ENCODE results near the gene FAN1.

The FAN1 gene

DNA sequence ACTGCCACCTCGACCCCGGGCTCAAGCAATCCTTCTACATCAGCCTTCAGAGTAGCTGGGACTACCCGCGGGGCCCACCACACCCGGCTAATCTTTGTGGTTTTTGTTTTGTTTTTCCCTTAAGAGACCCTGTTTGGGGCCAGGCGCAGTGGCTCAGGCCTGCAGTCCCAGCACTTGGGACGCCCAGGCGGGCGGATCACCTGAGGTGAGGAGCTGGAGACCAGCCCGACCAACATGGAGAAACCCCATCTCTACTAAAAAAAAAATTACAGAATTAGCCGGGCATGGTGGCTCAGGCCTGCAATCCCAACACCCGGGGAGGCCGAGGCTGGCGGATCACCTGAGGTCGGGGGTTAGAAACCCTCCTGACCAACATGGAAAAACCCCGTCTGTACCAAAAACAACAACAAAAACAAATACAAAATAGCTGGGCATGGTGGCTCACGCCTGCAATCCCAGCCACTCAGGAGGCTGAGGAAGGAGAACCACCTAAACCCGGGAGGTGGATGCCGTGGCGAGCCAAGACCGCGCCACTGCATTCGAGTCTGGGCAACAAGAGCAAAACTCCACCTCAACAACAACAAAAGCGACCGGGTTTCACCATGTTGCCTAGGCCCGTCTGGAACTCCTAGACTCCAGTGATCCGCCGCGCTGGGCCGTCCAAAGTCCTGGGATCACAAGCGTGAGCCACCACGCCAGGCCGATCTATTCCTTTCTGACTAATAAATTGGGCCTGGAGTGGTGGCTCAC, 8.1 kb upstream of the FAN1 start:
- H3K9ac ChIP-seq (ENCODE audit: low read length): no peak overlapping the region
- peaks cover 6% of the 10 kb centered on the region; the same call in 1 of the 2 replicates for H3K4me1 ChIP-seq (ENCODE audit: control insufficient read depth, insufficient read depth, low read length)
- H3K27me3 ChIP-seq (ENCODE audit: control insufficient read depth, insufficient read depth, low read length): no peaks in the 10 kb centered on the region
- H3K9me3 ChIP-seq (ENCODE audit: control insufficient read depth, insufficient read depth, low read depth, low read length): no peaks in the 10 kb centered on the region
- H3K4me3 ChIP-seq (ENCODE audit: low read depth, low read length): no peak overlapping the region
- H3K36me3 ChIP-seq (ENCODE audit: control insufficient read depth, insufficient read depth, low read length): no peaks in the 10 kb centered on the region
- no peak overlapping the region for H3K27ac ChIP-seq (ENCODE audit: low read depth, low read length)

DNA sequence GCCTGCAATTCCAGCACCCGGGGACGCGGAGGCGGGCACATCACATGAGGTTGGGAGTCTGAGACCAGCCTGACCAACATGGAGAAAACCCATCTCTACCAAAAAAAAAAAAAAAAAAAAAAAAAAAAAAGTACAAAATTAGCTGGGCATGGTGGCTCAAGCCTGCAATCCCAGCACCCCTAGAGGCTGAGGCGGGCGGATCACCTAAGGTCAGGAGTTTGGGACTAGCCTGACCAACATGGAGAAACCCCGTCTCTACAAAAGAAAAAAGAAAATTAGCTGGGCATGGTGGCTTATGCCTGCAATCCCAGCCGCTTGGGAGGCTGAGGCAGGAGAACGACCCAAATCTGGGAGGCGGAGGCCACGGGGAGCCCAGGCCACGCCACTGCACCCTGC, 7.5 kb upstream of the FAN1 start:
- Histone ChIP-seq H3K9ac (ENCODE audit: low read length) (no peak overlapping the region), H3K36me3 (ENCODE audit: control insufficient read depth, insufficient read depth, low read length) (no peaks in the 10 kb centered on the region), H3K4me1 (ENCODE audit: control insufficient read depth, insufficient read depth, low read length) (peaks cover 6% of the 10 kb centered on the region; the same call in 1 of the 2 replicates), H3K27ac (ENCODE audit: low read depth, low read length) (no peak overlapping the region), H3K9me3 (ENCODE audit: control insufficient read depth, insufficient read depth, low read depth, low read length) (no peaks in the 10 kb centered on the region), H3K27me3 (ENCODE audit: control insufficient read depth, insufficient read depth, low read length) (no peaks in the 10 kb centered on the region), H3K4me3 (ENCODE audit: low read depth, low read length) (no peak overlapping the region)

GRCh38 chr15:30901889-30902288, 1.8 kb upstream of the FAN1 start:
- no peak overlapping the region for H3K9ac ChIP-seq (ENCODE audit: low read length)
- H3K4me1 ChIP-seq (ENCODE audit: control insufficient read depth, insufficient read depth, low read length): no peaks in the 10 kb centered on the region

GRCh38 chr15:30904812-30905211, 1.1 kb downstream of the FAN1 start:
- no peaks in the 10 kb centered on the region for H3K9me3 ChIP-seq (ENCODE audit: control insufficient read depth, insufficient read depth, low read depth, low read length)
- H3K36me3 ChIP-seq (ENCODE audit: control insufficient read depth, insufficient read depth, low read length): peaks cover 21% of the 10 kb centered on the region
- H3K4me1 ChIP-seq (ENCODE audit: control insufficient read depth, insufficient read depth, low read length): no peaks in the 10 kb centered on the region
- no peak overlapping the region for H3K9ac ChIP-seq (ENCODE audit: low read length)
- H3K27ac ChIP-seq (ENCODE audit: low read depth, low read length): no peak overlapping the region
- peak overlapping the region; percentile 88; the same call in 1 of the 2 replicates for H3K4me3 ChIP-seq (ENCODE audit: low read depth, low read length)
- no peaks in the 10 kb centered on the region for H3K27me3 ChIP-seq (ENCODE audit: control insufficient read depth, insufficient read depth, low read length)

More at GRCh38 chr15:30901889-30902288, 1.8 kb upstream of the FAN1 start:
- H3K27ac ChIP-seq (ENCODE audit: low read depth, low read length): no peak overlapping the region
- no peaks in the 10 kb centered on the region for H3K27me3 ChIP-seq (ENCODE audit: control insufficient read depth, insufficient read depth, low read length)
- peaks cover 2% of the 10 kb centered on the region; the same call in 1 of the 2 replicates for H3K36me3 ChIP-seq (ENCODE audit: control insufficient read depth, insufficient read depth, low read length)
- H3K9me3 ChIP-seq (ENCODE audit: control insufficient read depth, insufficient read depth, low read depth, low read length): no peaks in the 10 kb centered on the region
- no peak overlapping the region for H3K4me3 ChIP-seq (ENCODE audit: low read depth, low read length)

DNA sequence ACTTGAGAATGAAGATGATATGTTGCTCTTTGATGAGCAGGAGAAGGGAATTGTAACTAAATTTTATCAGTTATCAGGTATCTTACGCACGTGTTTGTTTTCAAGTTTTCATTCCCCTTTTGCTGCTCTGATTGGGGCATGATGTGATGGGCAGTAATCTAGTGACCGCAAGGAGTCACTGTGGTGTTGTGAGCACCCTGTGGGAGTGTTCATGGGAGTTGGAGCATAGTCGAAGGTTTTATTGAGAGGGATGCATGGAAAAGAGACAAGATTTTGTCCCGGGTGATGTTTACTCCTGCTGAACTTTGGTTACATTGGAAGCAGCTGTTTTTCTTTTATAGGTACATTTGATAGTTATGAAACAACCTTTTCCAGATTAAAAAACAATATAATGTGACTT, 2.1 kb downstream of the FAN1 start:
- no peaks in the 10 kb centered on the region for H3K27me3 ChIP-seq (ENCODE audit: control insufficient read depth, insufficient read depth, low read length)
- H3K27ac ChIP-seq (ENCODE audit: low read depth, low read length): no peak overlapping the region
- H3K9ac ChIP-seq (ENCODE audit: low read length): no peak overlapping the region
- no peaks in the 10 kb centered on the region for H3K9me3 ChIP-seq (ENCODE audit: control insufficient read depth, insufficient read depth, low read depth, low read length)
- H3K4me1 ChIP-seq (ENCODE audit: control insufficient read depth, insufficient read depth, low read length): no peaks in the 10 kb centered on the region
- H3K36me3 ChIP-seq (ENCODE audit: control insufficient read depth, insufficient read depth, low read length): peaks cover 31% of the 10 kb centered on the region
- H3K4me3 ChIP-seq (ENCODE audit: low read depth, low read length): no peak overlapping the region

- H3K4me1 ChIP-seq (ENCODE audit: control insufficient read depth, insufficient read depth, low read length): no peaks in the 10 kb centered on the region
- H3K4me3 ChIP-seq (ENCODE audit: low read depth, low read length): no peak overlapping the region
- no peak overlapping the region for H3K9ac ChIP-seq (ENCODE audit: low read length)
- no peak overlapping the region for H3K27ac ChIP-seq (ENCODE audit: low read depth, low read length)
- H3K27me3 ChIP-seq (ENCODE audit: control insufficient read depth, insufficient read depth, low read length): no peaks in the 10 kb centered on the region
- H3K36me3 ChIP-seq (ENCODE audit: control insufficient read depth, insufficient read depth, low read length): peaks cover 34% of the 10 kb centered on the region
- H3K9me3 ChIP-seq (ENCODE audit: control insufficient read depth, insufficient read depth, low read depth, low read length): no peaks in the 10 kb centered on the region
Observed at GRCh38 chr15:30906366-30906765, 2.7 kb downstream of the FAN1 start.

- Histone ChIP-seq H3K4me1 (ENCODE audit: control insufficient read depth, insufficient read depth, low read length) (no peaks in the 10 kb centered on the region), H3K27ac (ENCODE audit: low read depth, low read length) (no peak overlapping the region), H3K4me3 (ENCODE audit: low read depth, low read length) (no peak overlapping the region), H3K9ac (ENCODE audit: low read length) (no peak overlapping the region), H3K27me3 (ENCODE audit: control insufficient read depth, insufficient read depth, low read length) (no peaks in the 10 kb centered on the region), H3K36me3 (ENCODE audit: control insufficient read depth, insufficient read depth, low read length) (peaks cover 93% of the 10 kb centered on the region), H3K9me3 (ENCODE audit: control insufficient read depth, insufficient read depth, low read depth, low read length) (no peaks in the 10 kb centered on the region)
Observed at GRCh38 chr15:30913761-30914160, 10.0 kb downstream of the FAN1 start.

- Histone ChIP-seq H3K36me3 (ENCODE audit: control insufficient read depth, insufficient read depth, low read length) (peaks cover 91% of the 10 kb centered on the region), H3K4me1 (ENCODE audit: control insufficient read depth, insufficient read depth, low read length) (peaks cover 10% of the 10 kb centered on the region), H3K9ac (ENCODE audit: low read length) (no peak overlapping the region), H3K9me3 (ENCODE audit: control insufficient read depth, insufficient read depth, low read depth, low read length) (no peaks in the 10 kb centered on the region), H3K27me3 (ENCODE audit: control insufficient read depth, insufficient read depth, low read length) (no peaks in the 10 kb centered on the region), H3K27ac (ENCODE audit: low read depth, low read length) (no peak overlapping the region), H3K4me3 (ENCODE audit: low read depth, low read length) (no peak overlapping the region)
Observed at GRCh38 chr15:30917013-30917412, 13.3 kb downstream of the FAN1 start.

DNA sequence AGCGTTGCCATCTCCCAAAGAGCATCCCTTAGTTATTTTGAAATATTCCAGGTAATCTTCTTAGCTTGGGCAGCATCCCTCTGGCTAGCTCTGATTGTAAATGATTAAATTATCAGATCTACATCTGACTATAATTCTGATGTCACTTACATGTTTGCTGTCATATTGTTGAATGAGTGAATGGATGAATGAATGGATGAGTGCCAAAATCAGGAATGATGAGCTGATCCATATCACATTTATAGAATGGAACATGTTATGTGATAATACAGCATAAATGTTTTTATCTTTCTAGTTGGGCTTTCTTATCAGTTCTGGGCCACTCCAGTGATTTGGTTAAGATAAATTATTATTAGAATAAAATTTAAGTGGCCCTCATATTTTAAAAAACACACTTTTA, 14.0 kb downstream of the FAN1 start:
- no peak overlapping the region for H3K4me3 ChIP-seq (ENCODE audit: low read depth, low read length)
- H3K9me3 ChIP-seq (ENCODE audit: control insufficient read depth, insufficient read depth, low read depth, low read length): no peaks in the 10 kb centered on the region
- H3K27me3 ChIP-seq (ENCODE audit: control insufficient read depth, insufficient read depth, low read length): no peaks in the 10 kb centered on the region
- no peak overlapping the region for H3K9ac ChIP-seq (ENCODE audit: low read length)
- peaks cover 84% of the 10 kb centered on the region for H3K36me3 ChIP-seq (ENCODE audit: control insufficient read depth, insufficient read depth, low read length)
- H3K4me1 ChIP-seq (ENCODE audit: control insufficient read depth, insufficient read depth, low read length): peaks cover 17% of the 10 kb centered on the region
- H3K27ac ChIP-seq (ENCODE audit: low read depth, low read length): no peak overlapping the region

GRCh38 chr15:30918366-30918765, 14.7 kb downstream of the FAN1 start:
- Histone ChIP-seq H3K4me1 (ENCODE audit: control insufficient read depth, insufficient read depth, low read length) (peaks cover 24% of the 10 kb centered on the region), H3K4me3 (ENCODE audit: low read depth, low read length) (no peak overlapping the region), H3K9ac (ENCODE audit: low read length) (no peak overlapping the region), H3K27ac (ENCODE audit: low read depth, low read length) (no peak overlapping the region), H3K36me3 (ENCODE audit: control insufficient read depth, insufficient read depth, low read length) (peaks cover 82% of the 10 kb centered on the region), H3K27me3 (ENCODE audit: control insufficient read depth, insufficient read depth, low read length) (no peaks in the 10 kb centered on the region), H3K9me3 (ENCODE audit: control insufficient read depth, insufficient read depth, low read depth, low read length) (no peaks in the 10 kb centered on the region)

GRCh38 chr15:30919877-30920550, 16.3 kb downstream of the FAN1 start:
- H3K9ac ChIP-seq (ENCODE audit: low read length): no peak overlapping the region

More at GRCh38 chr15:30919877-30920550, 16.3 kb downstream of the FAN1 start:
- H3K4me1 ChIP-seq (ENCODE audit: control insufficient read depth, insufficient read depth, low read length): peaks cover 36% of the 10 kb centered on the region
- H3K27ac ChIP-seq (ENCODE audit: low read depth, low read length): no peak overlapping the region
- no peaks in the 10 kb centered on the region for H3K9me3 ChIP-seq (ENCODE audit: control insufficient read depth, insufficient read depth, low read depth, low read length)
- peaks cover 81% of the 10 kb centered on the region for H3K36me3 ChIP-seq (ENCODE audit: control insufficient read depth, insufficient read depth, low read length)
- H3K4me3 ChIP-seq (ENCODE audit: low read depth, low read length): no peak overlapping the region
- H3K27me3 ChIP-seq (ENCODE audit: control insufficient read depth, insufficient read depth, low read length): no peaks in the 10 kb centered on the region

Data from HUES6 (cell line).